Inferior parietal cortex (tissue), 1 donor: ENCODE data around the gene ADAMTS18.
A peak's percentile ranks its signal among the peaks of the same experiment; 100 is the strongest.
"Not testable (repeated sequence)": the region's sequence is repeated elsewhere in the genome, so short reads cannot be mapped to it uniquely, and the experiment has no call there.

Experiments used
- DNase-seq: peaks from one replicate; pipeline ENCODE4 v3.0.0-alpha.2; 2016; ENCODE audit errors: extremely low spot score

Gene ADAMTS18

GRCh38 chr16:77282345-77282744, 152.5 kb downstream of the ADAMTS18 start:
- DNase-seq, result no peak

GRCh38 chr16:77279316-77279715, 155.5 kb downstream of the ADAMTS18 start:
- not testable (repeated sequence) for DNase-seq

DNA sequence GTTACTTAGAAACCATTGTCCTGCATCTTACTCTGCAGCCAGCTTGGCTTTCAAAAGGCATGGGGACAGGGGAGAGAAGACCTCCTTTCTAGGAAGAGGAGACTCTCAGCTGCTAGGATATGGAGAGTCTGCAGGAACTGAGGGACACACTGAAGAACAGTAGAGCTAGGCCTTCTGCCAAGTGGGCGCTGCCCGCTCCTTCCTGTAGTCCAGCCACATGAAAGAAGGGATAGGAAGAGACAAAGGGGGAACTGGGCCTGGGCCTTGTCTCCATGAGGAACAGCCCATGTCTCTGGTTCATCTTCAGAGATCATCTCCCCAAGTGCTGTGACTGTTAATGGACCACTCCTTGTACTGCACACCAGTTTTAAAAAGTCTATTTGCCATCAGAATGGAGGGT, 157.3 kb downstream of the ADAMTS18 start:
- no peak for DNase-seq

- DNase-seq, result no peak
Observed at GRCh38 chr16:77277141-77277540, 157.7 kb downstream of the ADAMTS18 start.

DNA sequence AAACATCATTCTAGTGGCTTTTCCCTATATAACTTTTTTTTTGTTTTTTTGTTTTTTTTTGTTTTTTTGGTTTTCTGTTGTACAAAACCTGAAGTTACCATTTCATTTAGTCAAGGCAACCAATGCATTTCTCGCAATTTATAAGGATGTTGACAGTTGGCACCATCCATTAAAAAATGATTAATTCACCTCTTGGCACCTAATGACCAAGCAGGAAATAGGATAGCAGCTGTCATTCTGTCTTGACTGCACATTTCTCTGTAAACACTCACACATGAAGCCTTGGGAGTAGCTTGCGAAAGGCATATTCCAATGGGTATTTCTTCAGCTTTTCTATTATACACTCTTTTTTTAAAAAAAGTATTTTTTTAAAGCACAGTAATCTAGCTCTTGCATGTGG, 158.2 kb downstream of the ADAMTS18 start:
- DNase-seq, result no peak

DNA sequence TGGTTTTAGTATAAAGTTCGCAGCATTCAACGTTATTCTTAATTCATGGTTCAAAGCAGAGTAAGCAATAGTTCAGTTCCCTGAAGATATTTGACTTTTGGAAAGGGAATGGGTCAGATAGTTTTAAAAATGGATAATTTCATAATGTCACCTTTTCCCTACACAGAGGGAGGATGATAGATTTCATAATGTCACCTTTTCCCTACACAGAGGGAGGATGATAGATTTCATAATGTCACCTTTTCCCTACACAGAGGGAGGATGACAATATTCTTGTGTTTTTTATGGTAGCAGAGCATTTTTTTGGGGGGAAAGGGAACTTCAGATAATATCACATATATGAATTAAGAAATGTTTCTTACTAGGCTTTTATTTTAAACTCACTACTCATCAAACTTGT, 159.5 kb downstream of the ADAMTS18 start:
- DNase-seq, result not testable (repeated sequence)

GRCh38 chr16:77273815-77274214, 161.0 kb downstream of the ADAMTS18 start:
- DNase-seq, result no peak

GRCh38 chr16:77271532-77272426, 163.1 kb downstream of the ADAMTS18 start:
- no peak for DNase-seq

DNA sequence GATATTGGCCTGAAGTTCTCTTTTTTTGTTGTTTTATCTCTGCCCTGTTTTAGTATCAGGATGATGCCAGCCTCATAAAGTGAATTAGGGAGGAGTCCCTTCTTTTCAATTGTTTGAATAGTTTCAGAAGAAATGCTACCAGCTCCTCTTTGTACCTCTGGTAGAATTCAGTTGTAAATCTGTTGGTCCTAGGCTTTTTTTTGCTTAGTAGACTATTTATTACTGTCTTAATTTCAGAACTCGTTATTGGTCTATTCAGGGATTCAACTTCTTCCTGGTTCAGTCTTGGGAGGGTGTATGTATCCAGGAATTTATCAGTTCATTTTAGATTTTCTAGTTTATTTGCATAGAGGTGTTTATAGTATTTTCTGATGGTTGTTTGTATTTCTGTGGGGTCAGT, 168.6 kb downstream of the ADAMTS18 start:
- not testable (repeated sequence) for DNase-seq

DNA sequence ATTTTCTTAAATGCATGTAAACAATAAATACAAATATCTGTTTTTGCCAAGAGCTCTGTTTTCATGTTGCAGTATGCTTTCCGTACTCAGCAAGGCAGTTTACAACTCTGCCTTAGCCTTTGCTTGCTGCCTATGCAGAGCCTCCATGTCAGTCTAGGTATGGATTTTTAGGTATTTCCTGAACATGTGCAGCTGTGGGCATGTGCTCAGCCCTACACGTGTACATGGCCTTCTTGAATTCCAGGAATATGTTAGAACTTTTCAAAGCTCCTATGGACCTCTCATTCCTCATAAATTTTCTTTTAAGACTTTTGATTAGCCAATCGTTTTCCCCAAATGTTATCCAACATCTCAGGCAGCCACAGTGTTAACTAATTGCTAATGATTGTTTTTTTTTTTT, 171.9 kb downstream of the ADAMTS18 start:
- no peak for DNase-seq

GRCh38 chr16:77250400-77250799, 184.4 kb downstream of the ADAMTS18 start:
- no peak for DNase-seq

DNA sequence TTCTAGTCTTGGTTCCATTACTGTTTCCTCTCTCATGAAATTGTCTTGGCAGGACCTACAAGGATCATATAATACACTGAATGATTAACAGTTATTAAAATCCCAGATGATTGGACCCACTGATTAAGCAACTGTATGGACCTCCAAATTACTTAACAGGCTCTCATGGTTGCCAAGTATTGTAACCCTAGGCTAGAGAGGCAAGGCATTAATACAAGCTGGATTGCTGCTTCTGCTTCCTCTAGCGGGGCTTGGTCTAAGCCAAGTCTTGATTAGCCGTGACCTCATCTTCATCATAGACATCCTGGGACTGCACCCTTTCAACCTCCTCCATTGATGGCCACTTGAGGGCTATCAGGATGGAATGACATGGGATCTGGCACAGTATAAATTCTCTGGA, 188.7 kb downstream of the ADAMTS18 start:
- no peak for DNase-seq

DNA sequence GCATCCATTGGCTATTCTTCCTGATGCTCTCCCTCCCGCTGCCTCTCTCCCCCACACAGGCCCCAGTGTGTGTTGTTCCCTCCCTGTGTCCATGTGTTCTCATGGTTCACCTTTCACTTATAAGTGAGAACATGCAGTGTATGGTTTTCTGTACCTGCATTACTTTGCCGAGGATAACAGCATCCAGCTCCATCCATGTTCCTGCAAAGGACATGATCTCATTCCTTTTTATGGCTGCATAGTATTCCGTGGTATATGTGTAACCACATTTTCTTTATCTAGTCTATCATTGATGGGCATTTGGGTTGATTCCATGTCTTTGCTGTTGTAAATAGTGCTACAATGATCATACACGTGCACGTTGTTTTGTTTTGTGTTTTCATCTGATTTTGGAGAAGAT, 192.4 kb downstream of the ADAMTS18 start:
- not testable (repeated sequence) for DNase-seq

GRCh38 chr16:77238593-77238992, 196.2 kb downstream of the ADAMTS18 start:
- no peak for DNase-seq

DNA sequence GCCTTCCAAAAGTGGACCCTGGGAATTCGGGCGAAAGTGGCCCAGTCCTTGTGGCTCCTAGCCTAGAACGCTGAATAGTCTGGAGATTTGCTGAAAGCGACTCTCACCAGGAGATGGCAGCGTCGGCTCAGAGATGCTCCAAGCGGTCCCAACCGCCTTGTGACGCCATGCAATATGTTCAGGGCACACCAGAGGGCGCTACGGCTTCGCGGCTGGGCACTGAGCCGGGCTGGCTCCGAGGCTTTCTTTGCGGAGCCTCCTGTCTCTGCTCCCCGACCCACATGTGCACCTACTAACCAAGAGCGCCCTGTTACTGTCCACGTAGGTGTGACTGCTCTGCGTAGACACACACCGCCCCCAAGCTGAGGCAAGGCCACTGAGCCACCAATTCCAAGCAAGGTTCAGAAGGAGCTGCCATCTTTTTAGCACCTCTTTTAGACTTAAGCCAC, 198.7 kb downstream of the ADAMTS18 start:
- peak; percentile 94 for DNase-seq

DNA sequence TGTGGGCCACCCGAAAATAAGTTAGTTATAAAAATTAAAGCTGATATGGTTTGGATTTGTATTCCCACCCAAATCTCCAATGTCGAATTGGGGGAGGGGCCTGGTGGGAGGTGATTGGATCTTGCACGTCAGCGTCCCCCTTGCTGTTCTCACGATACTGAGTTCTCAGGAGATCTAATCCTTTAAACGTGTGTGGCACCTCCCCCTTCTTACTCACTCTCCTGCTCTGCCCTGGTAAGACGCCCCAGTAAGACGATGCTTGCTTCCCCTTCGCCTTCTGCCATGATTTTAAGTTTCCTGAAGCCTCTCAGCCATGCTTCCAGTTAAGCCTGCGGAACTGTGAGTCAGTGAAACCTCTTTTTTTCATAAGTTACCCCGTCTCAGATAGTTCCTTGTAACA, 200.2 kb downstream of the ADAMTS18 start:
- no peak for DNase-seq

DNA sequence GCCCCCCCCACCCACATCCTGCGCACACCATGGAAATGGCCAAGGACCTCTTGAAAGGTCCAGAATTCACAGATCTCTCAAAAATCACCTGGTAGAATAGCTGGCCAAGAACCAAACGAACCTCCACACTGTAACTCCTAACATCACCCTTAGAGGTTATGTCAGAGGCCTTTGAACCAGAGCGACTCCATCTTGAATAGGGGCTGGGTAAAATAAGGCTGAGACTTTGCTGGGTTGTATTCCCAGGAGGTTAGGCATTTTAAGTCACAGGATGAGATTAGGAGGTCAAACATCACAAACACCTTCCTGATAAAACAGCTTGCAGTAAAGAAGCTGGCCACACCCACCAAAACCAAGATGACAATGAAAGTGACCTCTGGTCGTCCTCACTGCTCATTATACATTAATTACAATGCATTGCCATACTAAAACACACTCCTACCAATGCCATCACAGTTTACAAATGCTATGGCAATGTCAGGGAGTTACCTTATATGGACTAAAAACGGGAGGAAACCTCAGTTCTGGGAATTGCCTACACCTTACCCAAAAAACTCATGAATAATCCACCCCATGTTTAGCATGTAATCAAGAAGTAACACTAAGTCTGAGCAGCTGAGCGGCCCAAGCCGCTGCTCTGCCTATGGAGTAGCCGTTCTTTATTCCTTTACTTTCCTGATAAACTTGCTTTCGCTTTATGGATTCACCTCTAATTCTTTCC, 200.9 kb downstream of the ADAMTS18 start:
- no peak for DNase-seq
